HT-29 (cell line): ENCODE measurements around the gene CDKAL1. TPM values are rescaled to one million over a fixed set of nuclear protein-coding genes. Genes with fewer than 3 reads are reported as not detected.
"Not testable (repeated sequence)": the region's sequence is repeated elsewhere in the genome, so short reads cannot be mapped to it uniquely, and the experiment has no call there.

ENCODE experiments used
- DNase-seq: peaks from one replicate; pipeline ENCODE4 v3.0.0-alpha.2; 2015; ENCODE audit warnings: low spot score
- total RNA-seq: library from RNA; depleted of rRNA; stranded (reverse); fragments of >200 nt; shearing (Covaris generic); gene quantifications from 2 replicates; pipeline ENCODE4 v1.2.3, GENCODE V29; 2014

Gene CDKAL1
- total RNA-seq, 1 experiment from 2014 or later: 9.8 TPM

DNA sequence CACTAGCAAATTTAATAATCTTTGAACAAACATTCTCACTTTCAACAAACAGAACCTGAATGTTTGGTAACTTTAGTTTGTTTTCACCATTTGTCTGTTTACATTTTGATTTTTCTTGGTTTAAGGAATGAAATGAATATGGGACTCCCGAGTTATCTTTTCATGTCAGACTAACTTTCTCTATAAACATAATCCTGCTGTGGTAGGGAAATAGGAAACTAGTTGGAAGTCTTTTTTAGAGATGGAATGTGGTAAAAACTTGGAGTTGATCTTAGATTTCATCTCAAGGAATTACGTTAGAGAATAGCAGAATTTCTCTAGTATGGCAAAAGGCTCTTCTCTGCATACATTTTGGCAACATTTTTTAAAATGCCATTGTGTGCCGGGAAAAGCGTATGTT, 206.5 kb downstream of the CDKAL1 start:
- DNase-seq: no peak

DNA sequence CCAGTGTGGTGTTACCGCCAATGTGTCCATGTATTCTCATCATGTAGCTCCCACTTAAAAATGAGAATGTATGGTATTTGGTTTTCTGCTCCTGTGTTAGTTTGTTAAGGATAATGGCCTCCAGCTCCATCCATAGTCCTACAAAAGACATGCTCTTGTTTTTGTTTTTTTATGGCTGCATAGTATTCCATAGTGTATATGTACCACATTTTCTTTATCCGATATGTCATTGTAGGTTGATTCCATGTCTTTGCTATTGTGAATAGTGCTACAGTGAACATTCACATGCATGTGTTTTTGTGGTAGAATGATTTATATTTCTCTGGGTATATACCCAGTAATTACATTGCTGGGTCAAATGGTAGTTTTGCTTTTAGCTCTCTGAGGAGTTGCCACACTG, 207.2 kb downstream of the CDKAL1 start:
- DNase-seq: no peak

DNA sequence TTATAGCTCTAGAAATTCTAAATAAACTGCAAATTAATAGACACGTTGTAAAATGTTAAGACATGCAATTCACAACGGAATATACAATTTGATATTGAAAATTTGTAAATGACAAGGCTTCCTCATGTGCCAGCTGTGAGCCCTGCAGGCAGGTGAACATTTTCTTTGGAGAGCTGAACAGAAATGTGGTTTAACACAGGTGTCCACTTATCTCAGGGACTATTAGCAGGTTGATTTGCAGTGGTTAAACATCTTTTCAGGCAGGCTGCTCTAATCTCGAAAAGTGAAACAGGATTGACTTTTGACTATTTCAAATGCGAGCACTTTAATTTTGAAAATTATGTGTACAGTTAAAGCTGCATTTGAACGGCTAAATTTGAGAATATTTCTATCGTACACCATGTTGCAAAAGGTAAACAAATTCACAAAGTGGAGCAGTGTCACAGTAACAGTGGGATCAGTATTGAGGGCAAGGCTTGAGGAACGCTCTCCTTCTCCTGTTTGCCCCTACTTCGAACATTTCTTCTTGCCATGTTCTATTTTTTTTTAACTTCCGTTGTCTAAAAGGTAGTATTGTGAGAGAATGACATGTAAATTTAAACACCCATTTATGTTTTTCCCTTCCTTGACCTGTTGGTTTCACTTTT, 210.8 kb downstream of the CDKAL1 start:
- no peak for DNase-seq

DNA sequence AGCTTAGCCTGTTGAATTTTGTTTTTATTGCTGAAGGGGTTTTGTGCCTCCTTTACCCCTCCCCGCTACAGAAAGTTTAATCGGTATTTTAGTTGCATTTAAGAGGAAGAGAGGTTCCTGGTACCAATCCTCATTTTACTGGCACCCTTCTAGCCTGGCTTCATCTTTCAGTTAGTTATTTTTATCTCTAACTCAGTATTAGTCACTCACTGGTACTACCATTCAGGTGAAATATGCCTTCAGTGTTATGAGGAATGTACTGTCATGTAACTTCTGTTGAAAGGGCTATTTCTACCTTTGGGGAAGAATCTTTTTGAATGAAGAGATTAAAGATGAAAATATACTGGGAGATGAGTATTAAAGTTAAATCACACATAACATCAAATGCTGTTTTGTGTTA, 211.8 kb downstream of the CDKAL1 start:
- no peak for DNase-seq

DNA sequence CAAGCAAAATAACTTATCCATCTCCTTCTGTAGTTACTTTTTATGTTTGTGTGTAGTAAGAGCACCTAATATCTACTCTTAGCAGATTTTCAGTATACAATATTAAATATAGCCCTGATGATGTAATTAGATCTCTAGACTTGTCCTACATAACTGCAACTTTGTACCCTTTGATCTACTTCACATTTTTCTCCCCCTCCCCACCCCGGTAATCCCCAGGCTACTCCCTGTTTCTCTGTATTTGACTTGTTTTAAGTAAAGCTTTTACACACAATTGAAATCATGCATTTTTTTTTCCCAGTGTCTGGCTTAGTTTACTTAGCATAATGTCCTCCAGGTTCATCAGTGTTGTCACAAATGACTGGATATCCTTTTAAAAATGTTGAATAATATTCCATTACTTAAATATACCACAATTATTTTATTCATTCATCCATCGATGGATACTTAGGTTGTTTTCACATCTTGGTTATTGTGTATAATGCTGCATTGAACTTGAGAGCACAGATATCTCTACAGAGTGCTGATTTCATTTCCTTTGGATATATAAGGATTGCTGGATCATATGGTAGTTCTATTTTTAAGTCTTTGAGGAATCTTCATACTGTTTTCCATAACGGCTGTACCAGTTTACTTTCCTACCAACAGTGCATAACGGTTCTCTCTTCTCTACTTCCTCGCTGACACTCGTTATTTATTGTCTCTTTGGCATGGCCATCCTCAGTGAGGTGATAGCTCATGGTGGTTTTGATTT, 212.7 kb downstream of the CDKAL1 start:
- no peak for DNase-seq

DNA sequence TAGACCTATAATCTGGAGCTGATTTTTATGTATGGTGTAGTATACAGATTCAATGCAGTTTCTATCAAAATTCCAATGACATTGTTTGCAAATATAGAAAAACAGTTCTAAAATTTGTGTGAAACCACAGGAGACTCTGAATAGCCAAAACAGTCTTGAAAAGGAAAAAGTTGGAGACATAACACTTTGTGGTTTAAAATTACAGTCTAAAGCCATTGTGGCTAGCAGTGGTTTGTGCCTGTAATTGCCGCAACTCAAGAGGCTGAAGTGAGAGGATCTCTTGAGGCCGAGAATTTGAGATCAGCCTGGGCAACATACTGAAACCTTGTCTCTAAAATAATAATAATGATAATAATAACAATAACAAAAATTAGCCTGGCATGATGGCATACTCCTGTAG, 213.7 kb downstream of the CDKAL1 start:
- no peak for DNase-seq

DNA sequence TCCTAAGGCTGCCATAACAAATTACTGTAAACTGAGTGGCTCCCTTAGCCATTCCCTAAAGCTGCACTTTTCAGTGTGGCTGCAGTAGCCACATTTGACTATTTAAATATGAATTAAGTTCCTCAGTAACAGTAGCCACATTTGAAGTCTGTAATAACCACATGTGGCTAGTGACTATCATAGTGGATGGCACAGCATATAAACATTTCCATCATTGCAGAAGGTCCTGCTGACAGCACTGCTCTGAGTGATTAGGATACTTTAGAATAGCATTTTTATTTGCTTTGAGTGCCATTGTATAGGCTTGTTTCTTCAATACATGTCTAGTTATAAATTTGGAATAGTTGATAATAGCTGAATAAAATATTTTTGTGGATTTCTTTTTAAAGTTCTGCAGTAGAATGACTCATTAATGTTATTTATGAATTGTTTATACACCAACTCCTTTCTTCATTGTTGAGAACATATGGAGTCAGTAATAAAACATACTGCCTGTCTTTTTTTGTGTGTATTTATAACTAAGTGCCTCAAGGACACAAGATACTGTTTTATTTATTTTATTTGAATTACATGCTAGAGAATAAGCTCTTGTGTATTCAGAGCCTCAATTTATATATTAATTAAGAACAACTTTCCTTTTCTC, 217.2 kb downstream of the CDKAL1 start:
- no peak for DNase-seq

DNA sequence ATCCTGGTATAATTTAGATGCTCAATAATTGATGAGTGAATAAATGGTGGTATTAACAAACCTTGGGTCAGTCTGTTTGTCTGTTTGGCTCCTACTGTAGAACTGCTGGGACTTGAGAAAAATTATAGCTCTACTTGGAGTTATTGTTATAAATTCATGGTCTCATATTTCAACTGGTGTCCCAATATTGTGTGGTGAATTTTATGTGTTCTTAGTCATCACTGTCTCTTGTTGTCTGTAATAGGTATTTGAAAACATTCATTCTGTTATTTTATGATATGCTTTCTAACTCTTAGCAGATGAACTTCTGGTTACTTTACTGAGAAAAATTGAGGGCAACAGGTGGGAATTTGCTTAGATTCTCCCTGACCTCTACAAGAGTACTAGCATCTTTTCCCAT, 221.4 kb downstream of the CDKAL1 start:
- no peak for DNase-seq

DNA sequence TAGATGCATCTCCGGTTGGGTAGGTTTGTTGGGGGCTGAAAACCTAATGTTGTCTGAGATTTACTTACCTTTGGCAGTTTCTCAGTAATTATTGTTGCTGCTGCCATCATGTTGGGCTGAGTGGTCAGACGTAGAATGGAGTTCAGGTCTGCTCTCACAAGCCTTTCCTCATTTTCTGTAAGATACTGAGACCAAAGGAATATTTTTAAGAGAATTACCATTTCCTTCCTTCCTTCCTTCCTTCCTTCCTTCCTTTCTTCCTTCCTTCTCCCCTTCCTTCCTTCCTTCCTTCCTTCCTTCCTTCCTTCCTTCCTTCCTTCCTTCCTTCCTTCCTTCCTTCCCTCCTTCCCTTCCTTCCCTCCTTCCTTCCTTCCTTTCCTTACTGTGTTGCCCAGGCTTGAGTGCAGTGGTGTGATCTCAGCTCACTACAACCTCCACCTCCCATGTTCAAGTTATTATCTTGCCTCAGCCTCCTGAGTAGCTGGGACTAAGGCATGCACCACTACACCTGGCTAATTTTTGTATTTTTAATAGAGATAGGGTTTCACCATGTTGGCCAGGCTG, 222.4 kb downstream of the CDKAL1 start:
- DNase-seq: not testable (repeated sequence)

DNA sequence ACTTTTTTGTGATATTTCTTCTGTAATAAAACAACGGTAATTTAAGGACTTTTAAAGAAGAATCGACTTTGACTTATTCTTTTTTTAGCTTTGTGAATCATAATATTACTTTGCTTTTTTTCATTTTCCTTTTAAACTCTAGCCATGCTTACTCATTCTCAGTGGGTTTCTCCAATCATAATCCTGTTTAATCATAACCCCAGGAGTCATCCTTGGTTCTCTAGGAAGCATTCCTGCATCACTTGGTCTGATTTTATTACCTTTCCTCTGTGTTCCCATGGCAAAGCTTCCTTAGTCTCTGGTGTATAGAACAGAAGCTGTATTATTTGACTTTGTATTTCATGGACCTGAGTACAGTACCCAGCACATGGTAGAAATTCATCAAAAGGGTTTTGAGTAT, 223.5 kb downstream of the CDKAL1 start:
- no peak for DNase-seq

DNA sequence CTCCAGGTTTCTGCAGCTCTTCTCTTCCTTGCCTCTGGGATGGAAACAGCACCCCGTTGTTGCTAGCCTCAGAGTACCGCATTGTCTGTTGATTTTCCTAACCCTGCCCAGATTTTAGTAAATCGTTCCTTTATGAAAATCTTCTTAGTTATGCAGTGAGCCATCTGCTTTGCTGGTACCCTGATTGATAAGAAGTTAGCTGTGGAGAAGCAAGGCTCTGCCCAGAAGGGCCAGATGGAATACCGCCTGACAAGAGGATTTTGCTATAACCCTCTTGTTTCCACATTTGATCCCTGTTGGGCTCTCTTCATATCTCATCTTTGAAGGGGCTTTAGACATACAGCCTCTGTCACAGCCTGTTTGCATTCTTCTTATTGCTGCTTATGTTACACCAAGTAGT, 229.0 kb downstream of the CDKAL1 start:
- DNase-seq: no peak

DNA sequence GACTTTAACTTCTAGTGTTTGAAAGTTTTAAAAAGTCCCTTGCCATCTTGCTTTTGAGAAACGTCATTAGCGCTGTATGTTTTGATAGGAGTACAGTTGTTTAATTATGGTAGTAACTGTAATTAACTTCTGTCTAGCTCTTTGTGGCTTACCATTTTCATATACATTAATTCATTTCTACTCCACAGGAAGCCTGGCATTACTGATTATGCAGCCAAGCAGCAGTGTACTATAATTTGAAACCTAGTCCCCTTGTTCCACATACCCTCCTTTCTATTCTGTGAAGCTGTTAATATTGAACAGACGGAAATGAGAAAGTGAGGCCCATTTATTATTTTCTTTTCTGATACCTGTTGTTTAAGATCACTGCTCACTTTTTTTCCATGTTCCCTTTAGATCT, 235.4 kb downstream of the CDKAL1 start:
- no peak for DNase-seq

DNA sequence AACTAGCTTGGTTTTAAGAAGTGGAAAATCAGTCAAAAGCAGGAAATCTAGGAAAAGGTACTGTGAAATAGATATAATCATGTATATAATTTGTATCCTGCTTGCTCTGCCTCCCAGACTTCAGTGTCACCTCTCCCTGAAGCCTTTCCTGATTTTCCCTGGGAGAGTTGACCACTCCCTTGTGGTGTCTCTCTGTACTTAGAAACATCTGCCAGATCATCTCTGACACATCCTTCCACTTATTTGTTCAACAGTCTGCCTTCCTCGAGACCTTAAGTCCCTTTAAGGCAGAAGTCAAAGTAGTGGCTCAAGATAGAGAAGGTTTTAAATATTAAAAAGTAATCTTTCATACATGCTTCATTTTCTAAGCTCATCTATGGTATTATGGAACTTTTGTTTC, 236.5 kb downstream of the CDKAL1 start:
- DNase-seq: no peak

DNA sequence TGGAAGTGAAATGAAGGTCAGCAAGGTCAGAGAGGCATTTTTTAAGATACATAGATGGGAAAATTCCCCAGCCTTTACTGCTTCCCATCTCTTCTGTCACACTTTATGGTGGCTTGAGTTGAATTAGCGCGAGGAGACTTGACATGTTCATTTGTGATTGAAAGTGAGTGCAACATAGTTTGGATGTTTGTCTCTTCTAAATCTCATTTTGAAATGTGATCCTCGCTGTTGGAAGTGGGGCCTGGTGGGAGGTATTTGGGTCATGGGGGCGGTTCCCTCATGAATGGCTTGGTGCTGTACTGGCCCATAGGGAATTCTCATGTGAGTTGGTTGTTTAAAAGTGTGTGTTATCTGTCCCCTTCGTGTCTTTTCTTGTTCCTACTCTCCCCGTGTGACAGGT, 237.2 kb downstream of the CDKAL1 start:
- DNase-seq: no peak

DNA sequence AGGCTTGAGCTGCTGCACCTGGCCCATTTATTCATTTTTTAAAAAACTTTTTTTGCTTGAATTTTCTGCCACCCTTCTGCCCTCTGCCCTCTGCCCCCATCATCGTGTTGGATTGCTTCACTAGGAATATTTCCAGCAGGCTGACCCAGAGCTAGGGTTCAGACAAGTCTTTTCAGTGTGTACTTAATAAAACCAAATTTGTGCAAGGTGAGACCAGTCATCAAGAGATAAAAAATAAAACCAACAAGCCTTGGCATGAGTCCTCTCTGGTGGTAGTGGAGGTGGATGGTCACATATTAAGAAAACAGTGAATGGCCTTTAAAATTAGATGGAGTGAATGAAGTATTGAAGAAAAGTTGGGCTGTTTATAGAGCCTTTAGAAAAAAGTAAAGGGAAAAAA, 239.6 kb downstream of the CDKAL1 start:
- no peak for DNase-seq

DNA sequence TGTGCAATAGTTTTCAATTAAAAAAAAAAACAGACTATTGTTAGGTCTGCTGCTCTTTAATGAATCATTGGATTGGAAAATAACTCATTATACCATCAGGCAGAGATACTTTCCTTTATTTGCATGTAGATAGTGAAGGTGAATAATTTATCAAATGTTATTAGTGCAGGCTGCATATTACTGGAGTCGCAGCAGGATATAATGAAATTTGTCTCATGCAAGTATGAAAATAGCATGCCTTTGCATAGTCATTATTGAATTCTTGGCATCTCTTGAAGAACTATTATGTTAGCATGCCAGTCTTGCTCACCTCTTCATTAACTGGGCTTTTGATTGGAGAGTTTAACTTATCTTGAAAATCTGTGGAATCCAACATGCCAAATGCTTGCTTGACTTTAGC, 241.7 kb downstream of the CDKAL1 start:
- no peak for DNase-seq

DNA sequence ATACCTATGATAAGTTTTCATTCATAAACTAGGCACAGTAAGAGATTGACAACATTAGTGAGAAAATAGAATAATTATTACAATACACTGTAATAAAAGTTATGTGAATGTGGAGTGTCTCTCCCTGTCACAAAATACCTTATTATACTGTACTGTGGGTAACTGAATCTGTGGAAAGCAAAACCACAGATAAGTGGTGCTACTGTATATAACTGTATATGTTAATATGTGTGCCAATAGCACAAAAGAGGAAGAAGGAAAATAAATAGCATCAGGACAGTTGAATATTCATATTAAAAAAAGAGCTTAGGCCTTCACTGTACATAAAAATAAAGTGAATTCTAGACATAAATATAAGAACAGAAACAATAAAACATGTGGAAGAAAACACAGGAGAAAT, 243.5 kb downstream of the CDKAL1 start:
- DNase-seq: no peak

DNA sequence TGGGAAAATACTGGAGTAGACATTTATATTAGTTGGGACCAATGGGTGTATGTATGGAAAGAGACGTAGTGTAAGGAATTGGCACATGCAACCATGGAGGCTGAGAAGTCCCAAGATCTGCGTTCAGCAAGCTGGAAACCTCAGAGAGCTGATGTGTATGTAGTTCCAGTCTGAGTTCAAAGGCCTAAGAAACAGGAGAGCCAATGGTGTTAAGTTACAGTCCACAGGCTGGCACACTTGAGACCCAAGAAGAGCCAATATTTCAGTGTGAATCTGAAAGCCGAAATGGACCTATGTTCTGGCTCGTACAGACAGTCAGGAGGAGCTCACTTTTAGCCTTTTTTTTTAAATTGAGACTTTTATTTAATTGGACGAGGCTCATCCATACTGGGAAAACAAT, 244.2 kb downstream of the CDKAL1 start:
- DNase-seq: no peak

DNA sequence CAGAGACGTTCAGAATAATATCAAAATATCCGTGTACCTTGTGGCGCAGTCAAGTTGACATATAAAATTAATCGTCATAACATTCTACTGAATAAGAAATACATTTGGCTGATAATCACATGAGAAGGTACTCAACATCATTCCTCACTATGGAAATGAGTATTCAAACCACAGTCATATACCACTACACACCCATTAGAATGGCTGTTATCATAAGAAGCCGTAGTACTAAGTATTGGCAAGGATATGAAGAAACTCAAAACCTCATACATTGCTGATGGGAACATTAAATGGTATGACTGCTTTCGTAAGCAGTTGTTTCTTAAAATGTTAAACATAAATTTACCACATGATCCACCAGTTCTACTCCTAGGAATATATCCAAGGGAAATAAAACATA, 244.7 kb downstream of the CDKAL1 start:
- DNase-seq: no peak

DNA sequence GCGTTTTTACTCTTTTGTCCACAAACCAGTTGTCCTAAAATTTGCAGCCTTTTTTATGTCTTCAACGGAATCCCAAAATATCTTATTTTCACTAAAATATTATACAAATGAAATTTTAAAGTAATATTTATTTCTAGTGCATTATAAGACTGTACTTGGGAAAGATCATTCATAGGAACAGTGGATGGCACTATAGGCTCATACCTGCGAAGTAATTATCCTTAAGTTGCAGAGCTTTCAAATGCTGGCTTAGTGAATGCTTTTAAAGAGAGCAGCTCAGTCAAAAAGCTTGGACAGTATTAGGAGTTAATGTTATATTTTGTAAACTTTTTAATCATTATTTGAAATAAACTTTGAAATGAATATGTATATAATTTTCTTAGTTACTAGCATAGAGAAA, 254.9 kb downstream of the CDKAL1 start:
- no peak for DNase-seq

DNA sequence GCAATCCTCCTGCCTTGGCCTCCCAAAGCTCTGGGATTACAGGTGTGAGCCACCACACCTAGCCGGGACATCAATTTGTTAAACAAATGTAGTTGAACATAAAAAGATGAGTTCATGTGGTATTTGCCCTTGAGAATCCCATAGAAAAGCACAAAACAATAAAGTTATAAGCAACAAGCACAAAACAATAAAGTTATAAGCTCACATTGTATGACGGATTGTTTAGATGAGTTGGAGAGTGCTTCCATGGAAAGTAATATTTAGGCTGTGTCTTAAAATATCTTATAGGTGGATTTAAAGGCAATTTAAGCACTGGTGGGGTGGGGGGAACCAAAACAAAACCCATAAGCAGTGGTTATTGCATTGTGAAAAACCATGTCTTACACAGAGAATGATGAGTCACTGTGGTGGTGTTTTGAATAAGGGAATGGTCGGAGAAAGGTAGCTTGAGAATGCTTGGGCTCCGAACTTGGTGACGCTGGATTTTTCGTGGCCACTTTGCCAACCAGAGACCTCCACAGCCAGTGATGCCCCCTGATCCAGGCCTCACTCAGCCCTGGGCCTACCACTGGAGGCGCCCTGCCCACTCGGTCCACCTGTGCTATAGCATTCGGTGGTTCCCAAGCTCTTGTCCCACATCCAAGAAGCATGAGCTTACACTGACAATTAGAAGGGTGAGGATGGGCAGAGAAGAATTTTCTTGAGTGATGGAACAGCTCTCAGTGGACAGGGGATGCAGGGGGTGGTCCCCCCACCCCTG, 256.0 kb downstream of the CDKAL1 start:
- DNase-seq: no peak

DNA sequence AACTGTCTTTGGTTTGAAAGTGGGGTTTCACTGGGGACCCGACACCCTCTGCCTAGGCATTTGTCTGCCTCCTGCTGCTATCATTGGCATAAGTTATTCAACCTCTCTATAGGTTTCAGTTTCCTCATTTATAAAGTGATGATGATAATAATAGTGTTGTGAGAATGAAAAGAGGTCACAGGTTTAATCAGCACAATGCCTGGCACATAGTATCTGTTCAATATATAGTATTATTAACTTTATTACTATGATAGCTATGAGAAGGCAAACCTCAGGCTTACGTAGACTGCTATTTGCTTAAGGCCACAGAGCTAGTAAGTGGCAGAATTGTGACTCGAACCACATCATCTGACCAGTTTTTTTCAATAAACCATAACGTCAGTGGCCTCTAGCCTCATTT, 256.8 kb downstream of the CDKAL1 start:
- no peak for DNase-seq
